ENCODE data around the gene HBZ.
"Not testable (repeated sequence)": the region's sequence is repeated elsewhere in the genome, so short reads cannot be mapped to it uniquely, and the experiment has no call there.

GRCh38 chr16:176006-176405 is 23.6 kb downstream of the HBZ start:
- not testable (repeated sequence) for TF ChIP-seq CTCF, POLR2A (IDR thresholded peaks at IDR 0.05)

Measured in Peyer's patch (tissue), 4 donors.